CD4-positive, CD25-positive, alpha-beta regulatory T cell (primary cell): ENCODE data around the gene OTUB1. TPM values are rescaled to one million over a fixed set of nuclear protein-coding genes. Genes with fewer than 3 reads are reported as not detected.
"Not testable (repeated sequence)": the region's sequence is repeated elsewhere in the genome, so short reads cannot be mapped to it uniquely, and the experiment has no call there.

Experiments used
- ATAC-seq, 2 donors: fragments of 150-1000 bp; cut with Tn5 transposase; one replicate each; pipeline ENCODE4 v1.10.0; 2021; ENCODE audit warnings: low read depth in 2 of 2, moderate number of reproducible peaks in 2 of 2, moderate library complexity in 1 of 2
- DNase-seq, 3 donors: peaks; one replicate each; pipeline versions ENCODE4 v3.0.0 to v3.0.0-alpha.2; 2012 to 2022; ENCODE audit warnings: mixed read lengths in 1 of 3
- H3K27ac ChIP-seq: one replicate; pipeline ENCODE4 v1.7.0; 2013; ENCODE audit warnings: mild to moderate bottlenecking, low read length; ENCODE audit not compliant: insufficient read depth, poor library complexity, severe bottlenecking
- H3K27me3 ChIP-seq: one replicate; pipeline ENCODE4 v1.7.0; 2013; ENCODE audit warnings: low read length; ENCODE audit not compliant: control insufficient read depth, insufficient read depth
- H3K36me3 ChIP-seq: one replicate; pipeline ENCODE4 v1.7.0; 2013; ENCODE audit warnings: mild to moderate bottlenecking, low read length, moderate library complexity; ENCODE audit not compliant: control insufficient read depth, insufficient read depth
- H3K4me1 ChIP-seq: 2 replicates; pipeline ENCODE4 v1.7.0; 2013; ENCODE audit warnings: mild to moderate bottlenecking, low read length; ENCODE audit not compliant: insufficient read depth, control insufficient read depth, poor library complexity, severe bottlenecking
- H3K4me3 ChIP-seq: one replicate; pipeline ENCODE4 v1.7.0; 2013; ENCODE audit warnings: low read depth, mild to moderate bottlenecking, low read length, moderate library complexity
- H3K9me3 ChIP-seq, 2 experiments: 1 replicate in 1 of 2; 2 replicates in 1 of 2; pipeline ENCODE4 v1.7.0; 2013; ENCODE audit warnings: low read length in 2 of 2, mild to moderate bottlenecking in 1 of 2, moderate library complexity in 1 of 2; ENCODE audit not compliant: control insufficient read depth in 2 of 2
- H3K27ac Mint-ChIP-seq, 3 donors: one replicate each; pipeline ENCODE4 v1.8.0; 2020 to 2022; ENCODE audit warnings: mild to moderate bottlenecking in 3 of 3, mixed read lengths in 3 of 3, moderate library complexity in 2 of 3
- H3K27me3 Mint-ChIP-seq: one replicate; pipeline ENCODE4 v1.8.0; 2022; ENCODE audit warnings: mild to moderate bottlenecking, mixed read lengths
- H3K36me3 Mint-ChIP-seq: one replicate; pipeline ENCODE4 v1.8.0; 2020; ENCODE audit warnings: mixed read lengths
- H3K4me1 Mint-ChIP-seq, 4 donors: one replicate each; pipeline ENCODE4 v1.8.0; 2020 to 2022; ENCODE audit warnings: mixed read lengths in 4 of 4, mild to moderate bottlenecking in 1 of 4
- H3K4me3 Mint-ChIP-seq, 4 donors: one replicate each; pipeline ENCODE4 v1.8.0; 2020 to 2022; ENCODE audit warnings: mild to moderate bottlenecking in 4 of 4, mixed read lengths in 4 of 4, moderate library complexity in 3 of 4
- H3K9me3 Mint-ChIP-seq, 7 donors: one replicate each; pipeline ENCODE4 v1.8.0; 2020 to 2022; ENCODE audit warnings: mixed read lengths in 7 of 7, mild to moderate bottlenecking in 3 of 7, moderate library complexity in 2 of 7
- polyA plus RNA-seq, 4 donors: library from polyadenylated mRNA; unstranded; fragments of 300-500 nt; fragmentation: Illumina TruSeq; gene quantifications; one replicate each; pipeline ENCODE4 v1.2.3, GENCODE V29; 2021
- total RNA-seq: library from RNA; stranded (reverse); gene quantifications from one replicate; pipeline ENCODE4 v1.2.3, GENCODE V29; 2022

OTUB1 gene
- total and polyA plus RNA-seq, 5 donors from 2014 or later = 78.6 to 216 (median 156) TPM

DNA sequence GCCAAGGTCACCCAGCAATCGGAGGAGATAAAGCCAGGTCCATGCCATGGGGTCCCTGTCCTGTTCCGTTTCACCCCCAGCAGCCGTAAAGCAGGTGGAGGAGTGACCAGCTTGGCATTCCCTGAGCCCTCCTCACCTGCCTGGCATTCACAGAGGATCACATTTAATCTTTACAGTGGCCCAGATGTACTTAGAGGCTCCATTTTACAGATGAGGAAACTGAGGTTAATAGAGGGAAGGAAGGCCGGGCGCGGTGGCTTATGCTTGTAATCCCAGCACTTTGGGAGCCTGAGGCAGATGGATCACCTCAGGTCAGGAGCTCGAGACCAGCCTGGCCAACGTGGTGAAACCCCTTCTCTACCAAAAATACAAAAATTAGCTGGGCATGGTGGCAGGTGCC, 61.1 kb downstream of the OTUB1 start:
- not testable (repeated sequence) for H3K27me3 Mint-ChIP-seq, ATAC-seq, H3K36me3 Mint-ChIP-seq, DNase-seq, H3K9me3 Mint-ChIP-seq, H3K9me3 ChIP-seq, H3K4me1 Mint-ChIP-seq, H3K27me3 ChIP-seq, H3K4me3 ChIP-seq, H3K4me1 ChIP-seq, H3K36me3 ChIP-seq, H3K27ac Mint-ChIP-seq, H3K4me3 Mint-ChIP-seq, H3K27ac ChIP-seq

Other genes with a start within 250 kb of the OTUB1 start
- 2.2 TPM for gene ZFTA, start 217.7 kb upstream of the OTUB1 start, total RNA-seq
- under 1 TPM in 3 of 4 donors, not detected in 1; 0.07 to 0.13 (median 0.08) TPM for gene ZFTA, start 217.7 kb upstream of the OTUB1 start, polyA plus RNA-seq
- 11.1 TPM for gene SPINDOC, start 173.0 kb upstream of the OTUB1 start, total RNA-seq
- gene SPINDOC, start 173.0 kb upstream of the OTUB1 start, polyA plus RNA-seq = under 1 TPM; 0.41 to 1.00 (median 0.58) TPM
- 66.6 TPM for gene MARK2, start 147.3 kb upstream of the OTUB1 start, total RNA-seq
- gene MARK2, start 147.3 kb upstream of the OTUB1 start, polyA plus RNA-seq = 10 to 100 TPM; 29.3 to 39.9 (median 36.4) TPM
- not detected for gene RCOR2, start 69.3 kb upstream of the OTUB1 start, total RNA-seq
- gene RCOR2, start 69.3 kb upstream of the OTUB1 start, polyA plus RNA-seq = not detected
- 18.7 TPM for gene NAA40, start 47.4 kb upstream of the OTUB1 start, total RNA-seq
- 1 to 10 TPM; 7.4 to 7.6 (median 7.5) TPM for gene NAA40, start 47.4 kb upstream of the OTUB1 start, polyA plus RNA-seq
- gene COX8A, start 11.8 kb upstream of the OTUB1 start, total RNA-seq = 124 TPM
- gene COX8A, start 11.8 kb upstream of the OTUB1 start, polyA plus RNA-seq = 100 to 1,000 TPM; 426 to 582 (median 526) TPM
- gene FLRT1, start 49.5 kb downstream of the OTUB1 start, total RNA-seq = not detected
- under 1 TPM in 1 of 4 donors, not detected in 3; 0.21 TPM for gene FLRT1, start 49.5 kb downstream of the OTUB1 start, polyA plus RNA-seq
- 5.6 TPM for gene MACROD1, start 179.7 kb downstream of the OTUB1 start, total RNA-seq
- 10 to 100 TPM in 1 of 4 donors, 1 to 10 TPM in 3; 5.3 to 12.7 (median 7.0) TPM for gene MACROD1, start 179.7 kb downstream of the OTUB1 start, polyA plus RNA-seq
- gene STIP1, start 199.7 kb downstream of the OTUB1 start, total RNA-seq = 57.8 TPM
- 10 to 100 TPM; 62.8 to 72.3 (median 64.8) TPM for gene STIP1, start 199.7 kb downstream of the OTUB1 start, polyA plus RNA-seq
- 156 TPM for gene FERMT3, start 220.3 kb downstream of the OTUB1 start, total RNA-seq
- 100 to 1,000 TPM; 151 to 183 (median 175) TPM for gene FERMT3, start 220.3 kb downstream of the OTUB1 start, polyA plus RNA-seq
- gene TRPT1, start 239.7 kb downstream of the OTUB1 start, total RNA-seq = 14.6 TPM
- gene TRPT1, start 239.7 kb downstream of the OTUB1 start, polyA plus RNA-seq = 10 to 100 TPM; 33.2 to 37.0 (median 35.3) TPM
- 43.1 TPM for gene NUDT22, start 239.8 kb downstream of the OTUB1 start, total RNA-seq
- 10 to 100 TPM; 35.8 to 46.9 (median 40.7) TPM for gene NUDT22, start 239.8 kb downstream of the OTUB1 start, polyA plus RNA-seq
- gene DNAJC4, start 244.1 kb downstream of the OTUB1 start, total RNA-seq = 41.9 TPM
- 10 to 100 TPM; 18.1 to 22.8 (median 20.4) TPM for gene DNAJC4, start 244.1 kb downstream of the OTUB1 start, polyA plus RNA-seq
- 19.6 TPM for gene VEGFB, start 248.1 kb downstream of the OTUB1 start, total RNA-seq
- 1 to 10 TPM; 6.5 to 8.6 (median 8.0) TPM for gene VEGFB, start 248.1 kb downstream of the OTUB1 start, polyA plus RNA-seq